HL-60 (cell line): ENCODE results near the gene SLC29A2.

ENCODE experiments used
- CTCF ChIP-seq: IDR thresholded peaks from one replicate; pipeline ENCODE4 v1.5.1; 2011; ENCODE audit warnings: low read length, control low read depth, inconsistent platforms; ENCODE audit not compliant: insufficient read depth
- GABPA ChIP-seq: IDR thresholded peaks from 2 replicates; pipeline ENCODE4 v1.6.1; 2012; ENCODE audit warnings: low read depth
- POLR2AphosphoS5 ChIP-seq: IDR thresholded peaks from 2 replicates; pipeline ENCODE4 v1.6.1; 2012; ENCODE audit warnings: low read depth

DNA sequence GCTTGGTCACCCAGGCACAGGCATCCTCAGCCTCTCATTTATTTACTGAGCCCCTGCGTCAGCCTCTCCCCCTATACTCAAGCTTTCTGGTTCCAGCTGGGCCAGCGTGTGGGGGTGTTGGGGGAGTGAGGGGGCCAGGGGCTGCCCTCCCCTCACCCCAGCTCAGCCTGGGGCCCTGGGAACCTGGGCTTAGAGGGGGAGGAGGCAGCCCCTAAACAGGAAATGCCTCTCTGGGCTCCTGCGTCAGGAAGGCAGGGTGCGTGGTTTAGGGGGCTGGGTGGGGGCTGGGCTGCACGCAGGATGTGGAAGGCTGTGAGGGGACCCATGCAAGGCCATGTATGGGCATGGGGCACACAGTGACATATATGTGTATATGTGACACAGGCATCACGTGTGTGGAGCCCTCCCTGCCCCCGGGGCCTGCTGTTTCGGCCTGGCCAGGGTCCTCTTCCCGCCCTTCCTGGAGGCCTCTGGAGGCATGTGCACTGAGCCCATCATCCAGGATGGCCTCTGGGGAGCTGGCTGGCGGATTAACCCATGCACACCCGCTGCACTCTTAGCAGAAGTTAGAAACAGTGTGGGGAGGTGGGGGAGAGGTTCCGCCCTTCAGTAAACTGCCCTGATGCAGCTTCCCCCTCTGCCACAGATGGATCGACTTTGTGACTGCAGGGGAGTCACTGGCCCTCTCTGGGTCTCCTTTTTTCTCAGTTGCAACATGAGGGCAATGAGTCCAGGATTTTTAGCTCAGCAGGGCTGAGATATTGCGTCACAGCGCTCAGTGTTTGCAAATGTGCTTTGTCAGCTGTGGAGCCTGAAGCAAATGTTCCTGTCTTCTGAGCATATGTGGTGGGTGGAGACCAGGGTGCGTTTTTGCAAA, 53.6 kb downstream of the SLC29A2 start:
- TF ChIP-seq CTCF (no peak), POLR2AphosphoS5 (peak; percentile 81), GABPA (peak; percentile 47; the same call in 1 of the 2 replicates)
